Keratinocyte (primary cell): ENCODE data around the gene HES3.
"Not testable (repeated sequence)": the region's sequence is repeated elsewhere in the genome, so short reads cannot be mapped to it uniquely, and the experiment has no call there.

ENCODE experiments used
- EZH2 ChIP-seq: IDR thresholded peaks from one replicate; pipeline ENCODE4 v1.6.1; 2012; ENCODE audit warnings: inconsistent platforms, mild to moderate bottlenecking, low read length, moderate library complexity
- TF ChIP-seq, protein P1 (sequence below), 3 experiments: IDR thresholded peaks in 1 of 3; conservative IDR thresholded peaks in 1 of 3; optimal IDR thresholded peaks in 1 of 3; 2 replicates in 2 of 3; 3 replicates in 1 of 3; pipeline versions ENCODE3 to v1.5.1; 2011; ENCODE audit warnings: low read length in 3 of 3, mild to moderate bottlenecking in 3 of 3, moderate library complexity in 2 of 3, control low read depth in 1 of 3, inconsistent platforms in 1 of 3; ENCODE audit not compliant: insufficient read depth in 2 of 3; ENCODE audit errors: extremely low read depth in 1 of 3

DNA sequence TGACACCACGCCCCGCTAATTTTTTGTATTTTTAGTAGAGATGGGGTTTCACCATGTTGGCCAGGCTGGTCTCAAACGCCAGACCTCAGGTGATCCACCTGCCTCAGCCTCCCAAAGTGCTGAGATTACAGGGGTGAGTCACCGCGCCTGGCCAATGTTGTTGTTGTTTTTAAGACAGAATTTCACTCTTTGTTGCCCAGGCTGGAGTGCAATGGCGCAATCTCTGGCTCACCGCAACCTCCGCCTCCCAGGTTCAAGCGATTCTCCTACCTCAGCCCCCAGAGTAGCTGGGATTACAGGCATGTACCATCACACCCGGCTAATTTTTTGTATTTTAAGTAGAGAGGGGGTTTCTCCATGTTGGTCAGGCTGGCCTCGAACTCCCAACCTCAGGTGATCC lies 24.3 kb upstream of the HES3 start:
- TF ChIP-seq, protein P1, sequence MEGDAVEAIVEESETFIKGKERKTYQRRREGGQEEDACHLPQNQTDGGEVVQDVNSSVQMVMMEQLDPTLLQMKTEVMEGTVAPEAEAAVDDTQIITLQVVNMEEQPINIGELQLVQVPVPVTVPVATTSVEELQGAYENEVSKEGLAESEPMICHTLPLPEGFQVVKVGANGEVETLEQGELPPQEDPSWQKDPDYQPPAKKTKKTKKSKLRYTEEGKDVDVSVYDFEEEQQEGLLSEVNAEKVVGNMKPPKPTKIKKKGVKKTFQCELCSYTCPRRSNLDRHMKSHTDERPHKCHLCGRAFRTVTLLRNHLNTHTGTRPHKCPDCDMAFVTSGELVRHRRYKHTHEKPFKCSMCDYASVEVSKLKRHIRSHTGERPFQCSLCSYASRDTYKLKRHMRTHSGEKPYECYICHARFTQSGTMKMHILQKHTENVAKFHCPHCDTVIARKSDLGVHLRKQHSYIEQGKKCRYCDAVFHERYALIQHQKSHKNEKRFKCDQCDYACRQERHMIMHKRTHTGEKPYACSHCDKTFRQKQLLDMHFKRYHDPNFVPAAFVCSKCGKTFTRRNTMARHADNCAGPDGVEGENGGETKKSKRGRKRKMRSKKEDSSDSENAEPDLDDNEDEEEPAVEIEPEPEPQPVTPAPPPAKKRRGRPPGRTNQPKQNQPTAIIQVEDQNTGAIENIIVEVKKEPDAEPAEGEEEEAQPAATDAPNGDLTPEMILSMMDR (optimal IDR thresholded peaks at IDR 0.05 in 1 of 3, IDR thresholded peaks at IDR 0.05 in 1 of 3, conservative IDR thresholded peaks at IDR 0.05 in 1 of 3; ENCODE audit: extremely low read depth in 1 of 3, insufficient read depth in 2 of 3, low read length in 3 of 3) = not testable (repeated sequence)
- TF ChIP-seq EZH2 = not testable (repeated sequence)
